GM23248 (cell line): Measurements from ENCODE around the gene CEACAM4. TPM values are rescaled to one million over a fixed set of nuclear protein-coding genes. Genes with fewer than 3 reads are reported as not detected.

Source experiments
- DNase-seq: peaks from one replicate; pipeline ENCODE4 v3.0.0-alpha.2; 2015
- H2AFZ ChIP-seq: fragments of 200-600 bp; sonication (generic); 2 replicates; pipeline ENCODE4 v1.6.1; 2016; ENCODE audit warnings: antibody characterized with exemption
- H3F3A ChIP-seq: fragments of 200-600 bp; sonication (generic); 2 replicates; pipeline ENCODE4 v1.6.1; 2016; ENCODE audit warnings: mild to moderate bottlenecking, antibody characterized with exemption, mixed run types; ENCODE audit not compliant: insufficient read depth
- H3K27ac ChIP-seq: fragments of 200-600 bp; sonication (generic); 2 replicates; pipeline ENCODE4 v1.5.1; 2016; ENCODE audit warnings: mild to moderate bottlenecking
- H3K27me3 ChIP-seq: fragments of 200-600 bp; sonication (generic); replicated peaks from 2 replicates; pipeline ENCODE4 v1.6.1; 2016; ENCODE audit warnings: mild to moderate bottlenecking; ENCODE audit not compliant: insufficient read depth
- H3K36me3 ChIP-seq: fragments of 200-600 bp; sonication (generic); 2 replicates; pipeline ENCODE4 v1.6.1; 2016; ENCODE audit warnings: low read depth, mild to moderate bottlenecking
- H3K4me1 ChIP-seq: fragments of 200-600 bp; sonication (generic); 2 replicates; pipeline ENCODE4 v1.6.1; 2016; ENCODE audit warnings: mild to moderate bottlenecking; ENCODE audit not compliant: insufficient read depth
- H3K4me2 ChIP-seq: fragments of 200-600 bp; sonication (generic); one replicate; pipeline ENCODE4 v1.6.1; 2016; ENCODE audit warnings: mild to moderate bottlenecking; ENCODE audit not compliant: unreplicated experiment
- H3K4me3 ChIP-seq: fragments of 200-600 bp; sonication (generic); 2 replicates; pipeline ENCODE4 v1.5.1; 2016; ENCODE audit warnings: mild to moderate bottlenecking
- H3K79me2 ChIP-seq: fragments of 200-600 bp; sonication (generic); 2 replicates; pipeline ENCODE4 v1.6.1; 2016; ENCODE audit warnings: mild to moderate bottlenecking; ENCODE audit not compliant: insufficient read depth
- H3K9ac ChIP-seq: fragments of 200-600 bp; sonication (generic); 2 replicates; pipeline ENCODE4 v1.6.1; 2016; ENCODE audit warnings: mild to moderate bottlenecking
- H3K9me2 ChIP-seq: fragments of 200-600 bp; sonication (generic); 2 replicates; pipeline ENCODE4 v1.6.1; 2016; ENCODE audit warnings: mixed run types, mild to moderate bottlenecking, moderate library complexity; ENCODE audit not compliant: insufficient read depth
- H3K9me3 ChIP-seq: fragments of 200-600 bp; sonication (generic); one replicate; pipeline ENCODE4 v1.6.1; 2017; ENCODE audit warnings: low read depth
- H4K20me1 ChIP-seq: fragments of 200-600 bp; sonication (generic); 2 replicates; pipeline ENCODE4 v1.6.0; 2016; ENCODE audit not compliant: insufficient read depth
- EZH2 ChIP-seq: fragments of 200-600 bp; sonication (generic); IDR thresholded peaks from 2 replicates; pipeline ENCODE4 v1.6.1; 2018; ENCODE audit warnings: antibody characterized with exemption, mild to moderate bottlenecking; ENCODE audit not compliant: insufficient read depth, poor library complexity, severe bottlenecking
- EZH2phosphoT487 ChIP-seq: fragments of 200-600 bp; sonication (generic); IDR thresholded peaks from 2 replicates; pipeline ENCODE4 v1.6.1; 2018; ENCODE audit warnings: antibody characterized with exemption, moderate library complexity, mild to moderate bottlenecking, low read depth; ENCODE audit not compliant: insufficient read depth
- WGBS, 2 experiments: methylation state at CpG; one replicate each; pipeline ENCODE4 v1.1.6; 2015 to 2017; ENCODE audit warnings: low lambda C conversion rate in 2 of 2, low coverage in 1 of 2; ENCODE audit errors: missing lambda C conversion rate in 2 of 2; 5-methylcytosine and 5-hydroxymethylcytosine counted together
- in situ Hi-C: fragments of 300-500 bp; cut with MboI; formaldehyde crosslinking; loops from 2 replicates; pipeline ENCODE4 v1.15.0; 2020
- polyA plus RNA-seq: library from polyadenylated mRNA; unstranded; fragments of >200 nt; fragmentation: Nextera tagmentation; extraction: Ambion mirVana; gene quantifications from 2 replicates; pipeline ENCODE4 v1.2.1, GENCODE V29; 2016
- total RNA-seq: library from RNA; depleted of rRNA; stranded (reverse); fragments of >200 nt; shearing (Covaris generic); gene quantifications from 2 replicates; pipeline ENCODE4 v1.2.3, GENCODE V29; 2014

Gene CEACAM4
- total and polyA plus RNA-seq, 2 experiments from 2014 or later, result not detected

GRCh38 chr19:41607668-41608067 is 19.2 kb downstream of the CEACAM4 start:
- Histone ChIP-seq H3K9me2 (no peaks in the 10 kb centered on the region), H4K20me1 (no peaks in the 10 kb centered on the region), H3K9me3 (no peaks in the 10 kb centered on the region), H3K4me1 (no peaks in the 10 kb centered on the region), H2AFZ (no peak overlapping the region), H3K27me3 (peaks cover 13% of the 10 kb centered on the region), H3K9ac (no peak overlapping the region), H3K27ac (no peak overlapping the region), H3K4me3 (no peak overlapping the region), H3K79me2 (no peaks in the 10 kb centered on the region), H3K36me3 (no peaks in the 10 kb centered on the region), H3F3A (no peaks in the 10 kb centered on the region), H3K4me2 (no peak overlapping the region)
- TF ChIP-seq EZH2phosphoT487 (no peak), EZH2 (no peak)
- 36 to 45% methylated on average over 1 of the region's 1 CpG for WGBS, 2 experiments
- in situ Hi-C loops, result no loop called here
- DNase-seq, result no peak

GRCh38 chr19:41606215-41606837 is 20.5 kb downstream of the CEACAM4 start:
- Histone ChIP-seq H2AFZ (no peak overlapping the region), H4K20me1 (no peaks in the 10 kb centered on the region), H3K79me2 (no peaks in the 10 kb centered on the region), H3K27me3 (peaks cover 13% of the 10 kb centered on the region), H3F3A (no peaks in the 10 kb centered on the region), H3K4me3 (no peak overlapping the region), H3K9me2 (no peaks in the 10 kb centered on the region), H3K9ac (no peak overlapping the region), H3K27ac (no peak overlapping the region), H3K9me3 (no peaks in the 10 kb centered on the region), H3K4me2 (no peak overlapping the region), H3K36me3 (no peaks in the 10 kb centered on the region), H3K4me1 (no peaks in the 10 kb centered on the region)
- WGBS, 2 experiments, result 24 to 32% methylated on average over 5 of the region's 5 CpGs
- DNase-seq, result no peak
- TF ChIP-seq EZH2 (no peak), EZH2phosphoT487 (no peak)
- in situ Hi-C loops, result no loop called here

- Histone ChIP-seq H3K4me3 (no peak overlapping the region), H3K9me3 (no peaks in the 10 kb centered on the region), H2AFZ (no peak overlapping the region), H3K4me1 (no peaks in the 10 kb centered on the region), H3K36me3 (no peaks in the 10 kb centered on the region), H3K9me2 (no peaks in the 10 kb centered on the region), H3F3A (no peaks in the 10 kb centered on the region), H3K9ac (no peak overlapping the region), H4K20me1 (no peaks in the 10 kb centered on the region), H3K79me2 (no peaks in the 10 kb centered on the region), H3K4me2 (no peak overlapping the region), H3K27ac (no peak overlapping the region), H3K27me3 (peaks cover 5% of the 10 kb centered on the region)
- WGBS, 2 experiments, result 0 to 5% methylated on average over 3 of the region's 3 CpGs
- in situ Hi-C loops, result no loop called here
- TF ChIP-seq EZH2phosphoT487 (no peak), EZH2 (no peak)
- DNase-seq, result no peak
Measured at GRCh38 chr19:41604831-41605230, 22.0 kb downstream of the CEACAM4 start.

GRCh38 chr19:41601771-41602170 is 25.1 kb downstream of the CEACAM4 start:
- H3K9me2 ChIP-seq, result no peaks in the 10 kb centered on the region
- H3F3A ChIP-seq, result no peaks in the 10 kb centered on the region
- TF ChIP-seq EZH2 (no peak), EZH2phosphoT487 (no peak)
- WGBS, 2 experiments, result 0 to 5% methylated on average over 4 of the region's 4 CpGs
- H3K79me2 ChIP-seq, result no peaks in the 10 kb centered on the region
- no peak overlapping the region for H3K4me3 ChIP-seq
- no peaks in the 10 kb centered on the region; the same call in none of the 2 replicates for H3K27me3 ChIP-seq
- no peak for DNase-seq
- in situ Hi-C loops, result no loop called here
- no peaks in the 10 kb centered on the region for H3K9me3 ChIP-seq
- H3K36me3 ChIP-seq, result no peaks in the 10 kb centered on the region
- H2AFZ ChIP-seq, result no peak overlapping the region
- H4K20me1 ChIP-seq, result no peaks in the 10 kb centered on the region
- H3K9ac ChIP-seq, result no peak overlapping the region
- H3K4me2 ChIP-seq, result no peak overlapping the region
- H3K4me1 ChIP-seq, result no peaks in the 10 kb centered on the region
- H3K27ac ChIP-seq, result no peak overlapping the region
